ENCODE measurements around the gene ERC1.

The ERC1 gene

DNA sequence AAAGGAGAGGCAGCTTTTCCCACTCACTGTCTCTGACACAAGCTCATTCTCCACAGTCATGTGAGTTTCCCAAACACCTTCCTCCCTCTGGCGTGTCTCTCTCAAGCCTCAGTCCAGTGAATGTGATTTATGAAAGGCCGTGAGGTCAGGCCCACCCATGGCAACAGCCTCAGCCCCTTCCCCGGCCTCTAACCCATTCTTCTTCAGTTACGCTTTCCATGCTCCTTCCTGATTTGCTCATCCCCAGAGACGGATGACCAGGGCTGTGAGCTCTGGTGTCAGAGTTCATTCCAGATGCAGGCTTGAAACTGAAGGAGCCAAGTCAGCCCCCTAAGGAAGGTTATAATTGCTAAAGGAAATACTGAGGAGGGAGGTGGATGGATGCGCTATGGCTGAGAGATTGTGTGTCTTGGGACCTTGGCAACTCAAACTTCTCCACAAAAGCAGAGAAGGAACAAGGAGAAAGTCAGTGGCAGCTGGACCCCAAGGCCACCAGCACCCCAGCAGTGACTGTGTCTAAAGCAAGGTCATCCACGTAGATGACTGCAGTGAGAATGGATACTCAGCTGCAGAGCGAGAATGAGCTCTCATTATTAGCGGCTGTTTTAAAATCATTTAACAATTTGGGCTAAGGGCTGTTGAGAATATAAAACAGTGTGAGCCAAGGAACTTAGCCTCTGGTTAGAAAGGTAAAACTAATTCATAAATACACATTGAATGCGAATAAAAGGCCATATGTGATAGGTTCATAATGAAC lies 519.2 kb downstream of the ERC1 start:
- H3K27me3 Mint-ChIP-seq (ENCODE audit: low read depth), result peaks cover 38% of the 10 kb centered on the region
- no peak overlapping the region for H3K27ac Mint-ChIP-seq
- peaks cover 6% of the 10 kb centered on the region for H3K4me1 Mint-ChIP-seq (ENCODE audit: low read depth)
- no peak for DNase-seq (ENCODE audit: low spot score)
- no peak overlapping the region for H3K4me3 Mint-ChIP-seq
- no peaks in the 10 kb centered on the region for H3K36me3 Mint-ChIP-seq (ENCODE audit: low read depth)
- H3K9me3 Mint-ChIP-seq, result peaks cover 1% of the 10 kb centered on the region

DNA sequence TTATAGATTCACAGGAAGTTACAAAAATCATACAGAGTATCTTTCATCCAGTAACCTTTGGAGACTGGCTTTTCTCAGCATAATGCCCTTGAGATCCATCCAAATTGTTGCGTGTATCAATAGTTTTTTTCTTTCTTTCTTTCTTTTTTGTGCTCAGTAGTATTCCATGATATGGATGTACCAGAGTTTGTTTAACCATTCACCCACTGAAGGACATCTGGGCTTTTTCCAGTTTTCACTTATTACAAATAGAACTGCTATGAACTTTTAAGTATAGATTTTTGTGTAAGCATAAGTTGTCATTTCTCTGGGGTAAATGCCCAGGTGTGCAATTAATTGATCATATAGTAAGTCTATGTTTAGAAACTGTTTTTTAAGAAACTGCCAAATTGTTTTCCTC lies 524.0 kb downstream of the ERC1 start:
- H3K36me3 Mint-ChIP-seq (ENCODE audit: low read depth), result no peaks in the 10 kb centered on the region
- no peak overlapping the region for H3K27ac Mint-ChIP-seq
- H3K4me3 Mint-ChIP-seq, result no peak overlapping the region
- H3K9me3 Mint-ChIP-seq, result peaks cover 9% of the 10 kb centered on the region
- peaks cover 6% of the 10 kb centered on the region for H3K4me1 Mint-ChIP-seq (ENCODE audit: low read depth)
- peaks cover 54% of the 10 kb centered on the region for H3K27me3 Mint-ChIP-seq (ENCODE audit: low read depth)
- no peak for DNase-seq (ENCODE audit: low spot score)

DNA sequence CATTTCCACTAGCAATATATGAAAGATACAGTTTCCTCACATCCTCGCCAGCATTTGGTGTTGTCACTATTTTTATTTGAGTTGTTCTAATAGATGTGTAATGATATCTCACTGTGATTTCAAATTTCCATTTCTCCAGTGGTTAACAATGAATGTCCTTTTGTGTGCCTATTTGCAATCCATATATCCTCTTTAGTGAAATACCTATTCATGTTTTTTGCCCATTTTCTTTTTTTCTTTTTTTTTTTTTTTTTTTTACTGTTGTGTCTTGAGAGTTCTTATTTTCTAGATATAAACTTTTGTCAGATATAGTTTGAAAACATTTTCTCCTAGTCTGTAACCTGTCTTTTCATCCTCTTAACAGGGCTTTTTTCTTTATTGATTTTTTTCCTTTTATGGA lies 524.4 kb downstream of the ERC1 start:
- Mint-ChIP-seq H3K27ac (no peak overlapping the region), H3K4me3 (no peak overlapping the region), H3K36me3 (ENCODE audit: low read depth) (no peaks in the 10 kb centered on the region), H3K27me3 (ENCODE audit: low read depth) (peaks cover 55% of the 10 kb centered on the region), H3K9me3 (peaks cover 9% of the 10 kb centered on the region), H3K4me1 (ENCODE audit: low read depth) (peaks cover 6% of the 10 kb centered on the region)
- no peak for DNase-seq (ENCODE audit: low spot score)

DNA sequence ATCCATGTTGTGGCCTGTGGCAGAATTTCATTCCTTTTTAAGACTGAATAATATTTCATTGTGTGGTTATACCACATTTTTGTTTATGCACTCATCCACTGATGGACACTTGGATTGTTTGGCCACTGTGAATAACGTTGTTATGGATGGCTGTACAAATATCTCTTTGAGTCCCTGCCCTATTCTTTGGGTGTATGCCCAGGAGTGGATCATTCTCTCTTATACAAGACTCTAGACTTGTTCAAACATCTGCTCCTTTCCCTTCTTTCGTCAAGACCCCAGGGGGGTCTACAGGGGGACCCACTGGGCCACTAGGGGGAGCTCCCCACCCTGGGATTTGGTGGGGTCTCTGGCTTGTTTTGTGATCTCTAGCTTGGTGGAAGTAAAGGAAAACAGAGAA lies 526.0 kb downstream of the ERC1 start:
- Mint-ChIP-seq H3K4me3 (no peak overlapping the region), H3K9me3 (peaks cover 9% of the 10 kb centered on the region), H3K27me3 (ENCODE audit: low read depth) (peaks cover 52% of the 10 kb centered on the region), H3K36me3 (ENCODE audit: low read depth) (no peaks in the 10 kb centered on the region), H3K27ac (no peak overlapping the region), H3K4me1 (ENCODE audit: low read depth) (peaks cover 6% of the 10 kb centered on the region)
- no peak for DNase-seq (ENCODE audit: low spot score)

DNA sequence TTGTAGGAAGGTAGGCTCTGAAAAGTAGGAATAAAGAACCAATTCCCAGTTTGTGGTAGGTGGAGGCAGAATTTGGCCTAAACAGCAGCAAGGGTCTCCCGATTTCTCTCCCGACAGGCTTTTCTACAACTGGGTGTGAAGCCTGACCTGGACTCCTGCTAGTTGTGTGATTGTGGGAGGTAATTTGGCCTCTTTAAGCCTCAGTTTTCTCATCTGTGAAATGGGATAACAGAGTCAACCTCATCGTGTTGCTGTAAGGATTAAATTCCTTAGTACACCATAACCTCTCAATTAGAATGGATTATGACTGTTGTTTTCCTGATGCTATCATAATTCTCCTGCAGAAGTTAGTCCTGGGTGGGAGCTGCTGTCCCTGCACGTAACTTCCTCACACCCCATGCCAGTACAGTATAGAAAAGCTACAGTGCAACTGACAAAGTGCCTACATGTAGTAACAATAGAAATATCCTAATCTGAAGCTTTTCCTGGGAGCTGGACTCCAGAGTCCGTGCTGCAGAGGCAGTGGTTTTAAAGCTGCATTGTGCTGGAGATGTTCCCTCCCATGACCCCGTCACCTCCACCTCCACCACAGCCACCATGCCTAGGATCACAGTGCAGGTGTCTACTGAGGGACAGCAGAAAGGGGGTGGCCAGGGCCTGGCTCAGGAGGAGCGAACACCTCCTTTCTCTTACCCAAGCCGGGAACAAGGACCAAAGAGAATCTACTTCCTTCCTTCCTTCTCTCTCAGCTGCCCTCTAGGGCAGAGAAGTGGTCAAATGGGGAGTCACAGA lies 526.9 kb downstream of the ERC1 start:
- peaks cover 9% of the 10 kb centered on the region for H3K9me3 Mint-ChIP-seq
- peaks cover 45% of the 10 kb centered on the region for H3K27me3 Mint-ChIP-seq (ENCODE audit: low read depth)
- H3K4me3 Mint-ChIP-seq, result no peak overlapping the region
- no peaks in the 10 kb centered on the region for H3K36me3 Mint-ChIP-seq (ENCODE audit: low read depth)
- no peak overlapping the region for H3K27ac Mint-ChIP-seq
- no peak for DNase-seq (ENCODE audit: low spot score)
- H3K4me1 Mint-ChIP-seq (ENCODE audit: low read depth), result no peaks in the 10 kb centered on the region

DNA sequence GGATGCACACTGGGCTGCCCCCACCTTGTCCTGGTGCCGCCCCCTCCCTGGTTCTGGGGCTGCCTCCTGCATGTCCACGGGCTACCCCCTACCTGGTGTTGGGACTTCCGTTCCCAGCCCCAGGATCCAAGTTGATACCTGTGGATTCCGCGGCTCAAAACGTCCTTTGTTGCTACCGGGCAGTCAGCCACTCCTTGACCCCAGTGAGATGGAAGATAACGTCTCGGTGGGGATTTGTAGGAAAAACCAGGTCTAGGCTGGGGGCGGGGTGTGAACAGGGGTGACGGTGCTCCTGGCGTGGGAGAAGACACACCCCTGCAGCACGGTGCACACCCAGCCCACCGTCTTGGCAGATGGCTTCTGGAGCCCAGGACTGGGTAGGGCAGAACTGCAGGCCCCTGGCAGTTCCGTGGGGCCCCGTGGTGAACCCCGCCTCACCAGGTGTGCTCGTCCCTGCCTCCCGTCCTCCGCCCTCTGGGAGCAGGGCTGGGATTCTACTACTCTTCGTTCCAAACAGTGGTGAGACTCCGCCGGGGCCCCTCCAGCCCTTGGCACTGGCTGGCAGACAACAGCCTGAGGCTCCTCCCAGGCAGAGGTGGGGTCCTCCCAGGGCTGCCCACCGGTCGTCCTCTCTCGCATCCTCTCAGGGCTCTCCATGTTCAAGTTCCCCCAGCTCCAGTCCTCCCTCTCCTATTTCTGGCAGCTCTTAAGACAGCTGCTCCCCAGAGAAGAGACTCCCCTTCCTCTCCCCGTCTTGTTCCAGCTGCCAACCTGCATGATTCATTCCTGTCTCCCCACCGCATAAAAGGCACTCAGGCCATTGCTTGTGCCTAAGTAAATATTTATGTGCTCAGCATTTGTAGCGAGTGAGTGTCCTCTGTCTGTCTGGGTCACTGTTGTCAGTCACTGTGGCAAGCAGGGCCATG lies 527.8 kb downstream of the ERC1 start:
- H3K27me3 Mint-ChIP-seq (ENCODE audit: low read depth), result peaks cover 42% of the 10 kb centered on the region
- DNase-seq (ENCODE audit: low spot score), result no peak
- no peak overlapping the region for H3K4me3 Mint-ChIP-seq
- no peak overlapping the region for H3K27ac Mint-ChIP-seq
- peaks cover 9% of the 10 kb centered on the region for H3K9me3 Mint-ChIP-seq
- no peaks in the 10 kb centered on the region for H3K4me1 Mint-ChIP-seq (ENCODE audit: low read depth)
- no peaks in the 10 kb centered on the region for H3K36me3 Mint-ChIP-seq (ENCODE audit: low read depth)

DNA sequence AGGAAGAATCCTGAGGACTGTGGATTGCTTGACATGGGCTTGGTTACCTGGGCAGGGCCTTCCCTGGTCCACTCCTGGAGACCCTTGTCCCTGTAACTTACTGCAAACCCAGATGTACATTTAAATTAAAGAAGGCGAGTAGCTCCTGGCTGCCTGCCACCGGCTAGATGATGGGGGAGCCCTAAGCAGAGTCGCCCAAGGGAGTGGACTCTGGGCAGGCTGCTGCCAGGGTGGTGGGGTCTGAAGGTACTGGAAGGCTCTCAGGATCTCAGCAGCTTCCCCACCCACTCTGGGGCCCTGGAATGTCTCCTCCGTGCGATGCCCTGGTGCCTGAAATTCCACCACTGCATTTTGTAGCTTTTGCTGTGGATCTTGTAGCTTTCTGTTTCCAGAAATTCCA lies 528.6 kb downstream of the ERC1 start:
- H3K36me3 Mint-ChIP-seq (ENCODE audit: low read depth), result no peaks in the 10 kb centered on the region
- no peak overlapping the region for H3K4me3 Mint-ChIP-seq
- no peaks in the 10 kb centered on the region for H3K4me1 Mint-ChIP-seq (ENCODE audit: low read depth)
- peaks cover 49% of the 10 kb centered on the region for H3K27me3 Mint-ChIP-seq (ENCODE audit: low read depth)
- DNase-seq (ENCODE audit: low spot score), result no peak
- no peak overlapping the region for H3K27ac Mint-ChIP-seq
- H3K9me3 Mint-ChIP-seq, result peaks cover 9% of the 10 kb centered on the region

DNA sequence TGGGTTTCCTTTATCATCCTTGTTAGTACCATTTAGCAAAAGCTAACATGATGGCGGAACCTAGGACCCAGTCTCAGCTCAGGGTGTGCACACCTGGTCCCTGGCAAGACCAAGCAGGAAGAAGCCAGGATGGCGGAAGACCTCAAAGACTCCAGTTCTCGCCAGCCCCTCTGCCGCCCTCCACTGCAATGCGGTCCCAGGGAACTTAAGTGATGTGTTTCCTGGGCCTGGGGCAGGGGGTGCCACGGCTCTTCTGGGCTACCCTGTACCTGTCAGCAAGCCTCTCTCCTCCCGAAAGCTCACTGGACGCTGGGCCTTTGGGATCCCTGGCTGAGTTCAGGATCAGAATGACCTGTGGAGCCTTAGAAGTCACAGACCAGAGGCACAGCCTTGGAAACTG lies 532.0 kb downstream of the ERC1 start:
- Mint-ChIP-seq H3K9me3 (no peaks in the 10 kb centered on the region), H3K4me3 (no peak overlapping the region), H3K4me1 (ENCODE audit: low read depth) (no peaks in the 10 kb centered on the region), H3K36me3 (ENCODE audit: low read depth) (no peaks in the 10 kb centered on the region), H3K27ac (no peak overlapping the region), H3K27me3 (ENCODE audit: low read depth) (peaks cover 62% of the 10 kb centered on the region)
- DNase-seq (ENCODE audit: low spot score), result no peak

DNA sequence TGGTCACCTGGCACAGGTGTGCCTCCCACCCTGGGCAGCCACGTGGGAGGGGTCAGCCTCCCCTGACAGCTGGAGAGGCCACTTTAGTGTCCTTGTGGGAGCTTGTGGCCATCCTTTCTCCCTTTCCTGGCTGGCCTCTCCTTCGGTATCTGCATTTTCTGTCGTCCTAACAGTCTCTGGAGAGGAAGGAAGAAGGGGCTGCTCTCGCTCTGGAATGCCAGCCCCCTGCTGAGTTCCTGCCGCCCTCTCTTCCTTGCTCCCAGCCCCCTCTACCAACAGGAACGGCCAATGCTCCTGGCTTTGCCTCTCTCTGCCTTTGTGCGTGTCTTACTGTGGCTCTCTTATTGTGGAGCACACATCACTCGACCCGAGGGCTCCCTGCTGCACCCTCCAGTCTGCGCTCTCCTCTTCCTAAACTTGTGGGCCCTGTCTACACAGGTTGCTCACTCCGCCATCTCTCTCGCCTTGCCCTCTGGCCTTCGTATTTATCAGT lies 532.6 kb downstream of the ERC1 start:
- Mint-ChIP-seq H3K4me3 (no peak overlapping the region), H3K9me3 (no peaks in the 10 kb centered on the region), H3K4me1 (ENCODE audit: low read depth) (no peaks in the 10 kb centered on the region), H3K27me3 (ENCODE audit: low read depth) (peaks cover 63% of the 10 kb centered on the region), H3K27ac (no peak overlapping the region), H3K36me3 (ENCODE audit: low read depth) (no peaks in the 10 kb centered on the region)
- no peak for DNase-seq (ENCODE audit: low spot score)

DNA sequence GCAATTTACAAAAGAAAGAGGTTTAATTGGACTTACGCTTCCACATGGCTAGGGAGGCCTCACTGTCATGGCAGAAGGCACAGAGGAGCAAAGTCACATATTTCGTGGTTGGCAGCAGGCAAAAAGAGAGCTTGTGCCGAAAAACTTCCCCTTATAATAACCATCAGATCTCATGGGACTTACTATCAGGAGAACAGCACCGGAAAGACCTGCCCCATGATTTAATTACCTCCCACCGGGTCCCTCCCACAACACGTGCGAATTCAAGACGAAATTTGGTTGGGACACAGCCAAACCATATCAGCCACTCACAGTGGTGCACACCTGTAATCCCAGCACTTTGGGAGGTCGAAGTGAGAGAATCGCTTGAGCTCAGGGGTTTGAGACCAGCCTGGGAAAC lies 534.8 kb downstream of the ERC1 start:
- H3K9me3 Mint-ChIP-seq, result no peaks in the 10 kb centered on the region
- no peak overlapping the region for H3K4me3 Mint-ChIP-seq
- DNase-seq (ENCODE audit: low spot score), result no peak
- H3K27ac Mint-ChIP-seq, result no peak overlapping the region
- peaks cover 2% of the 10 kb centered on the region for H3K36me3 Mint-ChIP-seq (ENCODE audit: low read depth)
- peaks cover 2% of the 10 kb centered on the region for H3K4me1 Mint-ChIP-seq (ENCODE audit: low read depth)
- H3K27me3 Mint-ChIP-seq (ENCODE audit: low read depth), result peaks cover 60% of the 10 kb centered on the region

DNA sequence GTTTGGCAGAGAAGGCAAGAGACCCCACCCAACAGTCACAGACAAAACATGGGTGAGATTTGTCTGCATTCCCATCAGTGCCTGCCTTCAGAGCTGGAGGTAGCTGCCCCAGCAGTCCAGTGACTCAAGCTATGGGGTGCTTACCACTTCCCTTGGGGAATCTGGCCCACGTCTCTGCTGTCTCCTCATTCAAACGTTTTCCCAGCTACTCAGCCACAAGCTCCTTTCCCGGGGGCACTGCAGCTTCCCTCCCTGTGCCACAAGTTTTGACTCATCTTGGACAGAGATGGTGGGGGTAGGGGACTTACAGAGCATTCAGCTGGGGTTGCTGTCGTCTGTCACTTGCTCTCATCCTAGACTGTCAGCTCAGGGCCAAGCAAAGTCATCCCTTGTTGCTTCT lies 536.8 kb downstream of the ERC1 start:
- Mint-ChIP-seq H3K27me3 (ENCODE audit: low read depth) (peaks cover 76% of the 10 kb centered on the region), H3K4me3 (no peak overlapping the region), H3K36me3 (ENCODE audit: low read depth) (peaks cover 2% of the 10 kb centered on the region)

DNA sequence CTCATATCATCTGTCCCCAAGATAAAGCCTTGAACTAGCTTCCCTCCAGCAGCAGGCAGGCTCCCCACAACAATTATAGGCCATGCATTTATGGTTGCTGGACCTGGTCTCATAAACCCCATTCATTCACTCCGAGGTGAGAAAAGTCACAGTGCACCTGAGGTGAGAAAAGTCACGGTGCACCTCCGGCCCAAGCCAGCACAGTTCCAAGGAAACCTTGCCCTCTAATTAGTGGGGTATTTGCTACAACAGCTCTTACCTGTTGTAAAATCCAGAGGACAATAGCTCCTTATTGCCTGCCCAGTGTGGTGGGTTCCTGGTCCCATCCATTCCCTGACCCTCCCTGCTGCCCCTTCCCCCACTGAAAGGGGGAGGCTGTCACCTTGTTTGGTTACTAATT lies 537.8 kb downstream of the ERC1 start:
- no peak for DNase-seq (ENCODE audit: low spot score)
- no peak overlapping the region for H3K4me3 Mint-ChIP-seq
- H3K36me3 Mint-ChIP-seq (ENCODE audit: low read depth), result peaks cover 2% of the 10 kb centered on the region
- no peak overlapping the region for H3K27ac Mint-ChIP-seq
- H3K27me3 Mint-ChIP-seq (ENCODE audit: low read depth), result peaks cover 81% of the 10 kb centered on the region
- no peaks in the 10 kb centered on the region for H3K9me3 Mint-ChIP-seq
- H3K4me1 Mint-ChIP-seq (ENCODE audit: low read depth), result peaks cover 21% of the 10 kb centered on the region

More for the DNA sequence above, 536.8 kb downstream of the ERC1 start:
- Mint-ChIP-seq H3K4me1 (ENCODE audit: low read depth) (peaks cover 11% of the 10 kb centered on the region), H3K9me3 (no peaks in the 10 kb centered on the region), H3K27ac (no peak overlapping the region)
- DNase-seq (ENCODE audit: low spot score), result no peak

DNA sequence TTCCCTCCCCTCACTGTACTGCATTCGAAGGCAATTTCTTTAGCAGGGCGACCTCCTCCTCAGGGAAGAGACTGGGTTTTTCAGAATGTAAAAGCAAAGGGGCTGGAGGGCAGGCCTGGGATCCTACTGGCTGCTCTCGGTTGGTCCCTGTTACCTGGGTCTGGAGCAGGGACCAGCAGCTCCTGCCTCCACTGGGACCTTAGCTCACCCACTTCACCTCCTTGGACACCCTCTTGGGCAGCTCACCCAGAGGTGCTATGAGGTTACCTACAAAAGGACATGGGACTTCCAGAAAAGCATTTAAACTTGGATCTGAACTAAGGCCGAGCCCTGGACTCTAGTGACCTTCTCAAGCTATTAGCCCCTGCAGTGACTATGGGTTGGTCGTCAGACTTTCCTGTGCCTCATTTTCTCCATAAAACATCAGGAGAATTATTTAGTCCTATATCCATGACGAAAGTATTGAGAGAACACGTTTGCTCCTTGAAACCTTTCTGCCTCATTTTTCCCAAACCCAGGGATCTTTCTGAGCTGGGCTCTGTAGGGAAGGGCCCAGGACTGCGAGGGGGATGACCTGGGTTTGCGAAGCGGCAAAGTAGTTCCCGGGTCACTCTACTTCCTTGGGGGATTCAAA lies 538.3 kb downstream of the ERC1 start:
- no peak overlapping the region for H3K27ac Mint-ChIP-seq
- H3K9me3 Mint-ChIP-seq, result no peaks in the 10 kb centered on the region
- DNase-seq (ENCODE audit: low spot score), result no peak
- H3K36me3 Mint-ChIP-seq (ENCODE audit: low read depth), result peaks cover 2% of the 10 kb centered on the region
- peaks cover 79% of the 10 kb centered on the region for H3K27me3 Mint-ChIP-seq (ENCODE audit: low read depth)
- peaks cover 27% of the 10 kb centered on the region for H3K4me1 Mint-ChIP-seq (ENCODE audit: low read depth)
- H3K4me3 Mint-ChIP-seq, result peak overlapping the region; percentile 81
